ENCODE results near the gene DOK6. TPM values are rescaled to one million over a fixed set of nuclear protein-coding genes. Genes with fewer than 3 reads are reported as not detected.

The DOK6 gene
- total and polyA plus RNA-seq, 8 donors, result 2.9 to 19.1 (median 14.9) TPM

- ATAC-seq, result no peak
- Histone ChIP-seq H3K36me3 (no peaks in the 10 kb centered on the region), H3K27me3 (no peaks in the 10 kb centered on the region), H3K9me3 (no peaks in the 10 kb centered on the region), H3K4me1 (no peaks in the 10 kb centered on the region), H3K4me3 (no peak overlapping the region), H3K27ac (no peak overlapping the region)
- TF ChIP-seq CTCF (IDR thresholded peaks at IDR 0.05), result no peak
- DNase-seq, result no peak
- intact Hi-C loops (cut with DNase I), result no loop called here
Observed at GRCh38 chr18:69537183-69537582, 136.5 kb downstream of the DOK6 start.

- DNase-seq, result no peak
- Histone ChIP-seq H3K9me3 (no peaks in the 10 kb centered on the region), H3K4me3 (no peak overlapping the region), H3K27ac (no peak overlapping the region), H3K4me1 (no peaks in the 10 kb centered on the region), H3K27me3 (no peaks in the 10 kb centered on the region), H3K36me3 (no peaks in the 10 kb centered on the region)
- intact Hi-C loops (cut with DNase I), result no loop called here
- no peak for TF ChIP-seq CTCF (IDR thresholded peaks at IDR 0.05)
- no peak for ATAC-seq
Observed at GRCh38 chr18:69538849-69539248, 138.2 kb downstream of the DOK6 start.

- no peak for TF ChIP-seq CTCF (IDR thresholded peaks at IDR 0.05)
- no peak overlapping the region for H3K27ac ChIP-seq
- H3K4me3 ChIP-seq, result no peak overlapping the region
- H3K27me3 ChIP-seq, result no peaks in the 10 kb centered on the region
- H3K9me3 ChIP-seq, result no peaks in the 10 kb centered on the region
- H3K4me1 ChIP-seq, result no peaks in the 10 kb centered on the region
- no peaks in the 10 kb centered on the region for H3K36me3 ChIP-seq
- intact Hi-C loops (cut with DNase I), result no loop called here
- DNase-seq (no peak), ATAC-seq (no peak)
Observed at GRCh38 chr18:69539404-69539803, 138.7 kb downstream of the DOK6 start.

GRCh38 chr18:69556228-69556627 is 155.5 kb downstream of the DOK6 start:
- DNase-seq, result peak in 1 of 4 donors; percentile 23
- H3K27ac ChIP-seq, result no peak overlapping the region
- TF ChIP-seq CTCF (IDR thresholded peaks at IDR 0.05), result no peak
- no peaks in the 10 kb centered on the region for H3K9me3 ChIP-seq
- H3K27me3 ChIP-seq, result no peaks in the 10 kb centered on the region
- intact Hi-C loops (cut with DNase I), result no loop called here
- no peaks in the 10 kb centered on the region for H3K36me3 ChIP-seq
- H3K4me1 ChIP-seq, result no peaks in the 10 kb centered on the region
- no peak overlapping the region for H3K4me3 ChIP-seq
- ATAC-seq, result no peak

GRCh38 chr18:69557282-69557681 is 156.6 kb downstream of the DOK6 start:
- intact Hi-C loops (cut with DNase I), result no loop called here
- H3K27me3 ChIP-seq, result no peaks in the 10 kb centered on the region
- H3K4me3 ChIP-seq, result no peak overlapping the region
- H3K4me1 ChIP-seq, result no peaks in the 10 kb centered on the region
- no peak for TF ChIP-seq CTCF (IDR thresholded peaks at IDR 0.05)
- no peaks in the 10 kb centered on the region for H3K9me3 ChIP-seq
- peak in 1 of 4 donors; percentile 36 for DNase-seq
- no peaks in the 10 kb centered on the region for H3K36me3 ChIP-seq
- ATAC-seq, result no peak
- no peak overlapping the region for H3K27ac ChIP-seq

Data from left lung (tissue), 10 donors.